Measurements from ENCODE around the gene RTP5.
"Not testable (repeated sequence)": the region's sequence is repeated elsewhere in the genome, so short reads cannot be mapped to it uniquely, and the experiment has no call there.

The RTP5 gene

GRCh38 chr2:241906826-241907570 lies 37.5 kb downstream of the RTP5 start:
- no peak for ATAC-seq (ENCODE audit: low read depth)
- Histone ChIP-seq H3K27me3 (ENCODE audit: insufficient read depth, poor library complexity, severe bottlenecking) (no peaks in the 10 kb centered on the region), H3K9me3 (ENCODE audit: severe bottlenecking) (no peaks in the 10 kb centered on the region), H3K4me3 (ENCODE audit: severe bottlenecking) (no peak overlapping the region), H3K27ac (ENCODE audit: poor library complexity, severe bottlenecking) (no peak overlapping the region), H3K36me3 (ENCODE audit: low read depth) (no peaks in the 10 kb centered on the region), H3K4me1 (ENCODE audit: insufficient read depth, poor library complexity, severe bottlenecking) (no peaks in the 10 kb centered on the region)
- no peak for DNase-seq (ENCODE audit: low spot score)
- no peak for TF ChIP-seq CTCF (IDR thresholded peaks at IDR 0.05; ENCODE audit: poor library complexity, severe bottlenecking)

GRCh38 chr2:241907831-241908230 lies 38.3 kb downstream of the RTP5 start:
- not testable (repeated sequence) for H3K4me1 ChIP-seq (ENCODE audit: insufficient read depth, poor library complexity, severe bottlenecking); H3K27me3 ChIP-seq (ENCODE audit: insufficient read depth, poor library complexity, severe bottlenecking); ATAC-seq (ENCODE audit: low read depth); H3K27ac ChIP-seq (ENCODE audit: poor library complexity, severe bottlenecking); DNase-seq (ENCODE audit: low spot score); H3K4me3 ChIP-seq (ENCODE audit: severe bottlenecking); H3K9me3 ChIP-seq (ENCODE audit: severe bottlenecking); H3K36me3 ChIP-seq (ENCODE audit: low read depth)

DNA sequence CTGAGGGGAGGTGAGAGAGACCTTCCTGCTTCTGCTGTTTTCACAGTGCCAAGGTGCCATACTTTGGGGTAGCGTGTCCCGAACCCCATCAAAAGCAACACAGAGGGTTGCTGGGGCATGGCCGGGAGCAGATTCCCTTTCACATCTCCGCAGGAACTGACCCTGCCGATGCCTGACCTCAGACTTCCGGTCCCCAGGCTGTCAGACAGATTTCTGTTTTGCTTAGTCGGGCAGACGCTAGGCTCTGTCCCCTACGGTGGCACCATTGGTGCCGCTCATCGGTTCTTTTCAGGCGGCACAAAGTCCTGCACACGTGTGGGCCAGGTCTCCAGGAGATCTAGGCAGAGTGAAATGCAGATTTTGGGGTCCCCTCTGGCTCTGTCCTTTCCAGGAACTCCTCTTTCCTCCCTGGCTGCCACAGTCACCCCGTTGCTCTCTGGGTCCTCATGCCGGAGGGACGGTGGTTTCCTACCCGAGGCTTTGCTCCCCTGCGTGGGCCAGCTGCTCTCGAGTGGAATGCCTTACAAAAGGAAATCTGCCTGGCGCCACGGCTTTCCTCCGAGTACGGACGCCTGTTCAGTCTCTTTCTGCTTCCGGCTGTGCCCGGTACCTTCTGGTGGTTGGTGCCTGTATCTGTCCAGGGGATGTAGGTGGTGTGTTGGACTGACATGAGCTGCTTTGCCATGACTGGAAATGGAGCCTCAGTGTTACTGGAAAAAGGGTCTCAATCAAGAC lies 39.3 kb downstream of the RTP5 start:
- H3K36me3 ChIP-seq (ENCODE audit: low read depth), result no peaks in the 10 kb centered on the region
- H3K27ac ChIP-seq (ENCODE audit: poor library complexity, severe bottlenecking), result no peak overlapping the region
- no peaks in the 10 kb centered on the region for H3K9me3 ChIP-seq (ENCODE audit: severe bottlenecking)
- no peaks in the 10 kb centered on the region for H3K27me3 ChIP-seq (ENCODE audit: insufficient read depth, poor library complexity, severe bottlenecking)
- no peak for ATAC-seq (ENCODE audit: low read depth)
- TF ChIP-seq CTCF (IDR thresholded peaks at IDR 0.05; ENCODE audit: poor library complexity, severe bottlenecking), result no peak
- no peaks in the 10 kb centered on the region for H3K4me1 ChIP-seq (ENCODE audit: insufficient read depth, poor library complexity, severe bottlenecking)
- no peak for DNase-seq (ENCODE audit: low spot score)
- H3K4me3 ChIP-seq (ENCODE audit: severe bottlenecking), result no peak overlapping the region

GRCh38 chr2:241909769-241910168 lies 40.2 kb downstream of the RTP5 start:
- Histone ChIP-seq H3K27me3 (ENCODE audit: insufficient read depth, poor library complexity, severe bottlenecking) (no peaks in the 10 kb centered on the region), H3K27ac (ENCODE audit: poor library complexity, severe bottlenecking) (no peak overlapping the region), H3K4me1 (ENCODE audit: insufficient read depth, poor library complexity, severe bottlenecking) (no peaks in the 10 kb centered on the region), H3K4me3 (ENCODE audit: severe bottlenecking) (no peak overlapping the region), H3K36me3 (ENCODE audit: low read depth) (no peaks in the 10 kb centered on the region), H3K9me3 (ENCODE audit: severe bottlenecking) (no peaks in the 10 kb centered on the region)
- ATAC-seq (ENCODE audit: low read depth), result no peak
- no peak for DNase-seq (ENCODE audit: low spot score)
- TF ChIP-seq CTCF (IDR thresholded peaks at IDR 0.05; ENCODE audit: poor library complexity, severe bottlenecking), result no peak

DNA sequence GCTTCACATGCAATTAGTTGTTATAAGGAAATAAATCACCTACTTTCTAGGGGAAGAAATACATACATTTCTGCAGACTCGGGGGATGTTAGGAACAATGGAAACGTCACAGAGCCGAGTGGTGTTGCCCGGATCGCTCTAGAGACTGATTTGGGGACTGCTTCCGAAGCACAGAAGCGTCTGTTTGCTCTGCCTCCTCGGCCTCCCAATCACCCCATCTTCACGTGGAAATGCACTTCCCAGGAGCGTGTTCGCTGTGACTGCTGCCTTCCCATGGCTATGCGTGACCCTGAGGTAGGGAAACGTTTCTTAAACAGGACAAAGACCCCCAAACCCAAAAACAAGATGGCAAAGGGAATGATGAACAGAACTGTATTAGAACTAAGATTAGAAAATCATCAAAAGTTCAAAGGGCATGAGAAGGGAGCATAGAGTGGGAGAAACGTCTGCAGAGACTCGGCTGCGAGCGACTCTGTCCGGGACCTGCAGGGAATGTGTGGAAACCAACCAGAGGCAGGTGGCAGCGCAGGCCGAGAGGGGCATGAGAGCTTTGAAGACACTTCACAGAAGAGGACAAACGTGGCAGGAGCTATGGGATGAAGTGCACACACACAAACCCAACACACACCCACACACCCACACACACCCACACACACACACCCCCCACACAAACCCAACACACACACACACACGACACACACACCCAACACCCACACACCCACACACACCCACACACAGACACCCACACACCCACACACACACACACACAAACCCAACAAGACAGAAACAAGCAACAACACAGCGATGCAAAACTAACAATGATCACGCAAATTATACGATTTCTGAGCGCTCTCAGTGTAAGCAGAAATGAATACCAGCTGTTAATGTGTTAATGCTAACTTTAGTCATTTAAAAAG lies 41.3 kb downstream of the RTP5 start:
- Histone ChIP-seq H3K27me3 (ENCODE audit: insufficient read depth, poor library complexity, severe bottlenecking) (no peaks in the 10 kb centered on the region), H3K27ac (ENCODE audit: poor library complexity, severe bottlenecking) (no peak overlapping the region), H3K9me3 (ENCODE audit: severe bottlenecking) (no peaks in the 10 kb centered on the region), H3K4me3 (ENCODE audit: severe bottlenecking) (no peak overlapping the region), H3K36me3 (ENCODE audit: low read depth) (no peaks in the 10 kb centered on the region), H3K4me1 (ENCODE audit: insufficient read depth, poor library complexity, severe bottlenecking) (no peaks in the 10 kb centered on the region)
- ATAC-seq (ENCODE audit: low read depth), result no peak
- DNase-seq (ENCODE audit: low spot score), result no peak
- TF ChIP-seq CTCF (IDR thresholded peaks at IDR 0.05; ENCODE audit: poor library complexity, severe bottlenecking), result no peak

All from RWPE2 (cell line).